SK-N-DZ (cell line): ENCODE measurements around the gene CDC23. TPM values are rescaled to one million over a fixed set of nuclear protein-coding genes. Genes with fewer than 3 reads are reported as not detected.
"Not testable (repeated sequence)": the region's sequence is repeated elsewhere in the genome, so short reads cannot be mapped to it uniquely, and the experiment has no call there.

Experiments
- DNase-seq: peaks from one replicate; pipeline ENCODE4 v3.0.0-alpha.2; 2015; ENCODE audit warnings: low spot score
- polyA plus RNA-seq, 2 experiments: library from polyadenylated mRNA; depleted of rRNA; stranded (reverse); fragments of >200 nt; gene quantifications; 2 replicates each; pipeline ENCODE4 v1.2.3, GENCODE V29; 2014

Gene CDC23
- polyA plus RNA-seq (2014; cell fraction: cytosol; rRNA removed): 45.8 and 48.2 TPM in 2 replicates
- 58.9 and 68.5 TPM in 2 replicates for polyA plus RNA-seq (2014; cell fraction: nucleus; rRNA removed)

GRCh38 chr5:138213161-138214029, at the start of gene CDC23:
CDC23 (minus strand) TSS chr5:138213323; CDS start chr5:138213312, 11 bp downstream.
- peak; percentile 99 for DNase-seq

- DNase-seq: no peak
These were observed 45.7 kb upstream of the CDC23 start for GRCh38 chr5:138258704-138259292.

GRCh38 chr5:138257583-138257982, 44.5 kb upstream of the CDC23 start:
- no peak for DNase-seq

GRCh38 chr5:138252944-138253343, 39.8 kb upstream of the CDC23 start:
- DNase-seq: no peak

GRCh38 chr5:138247800-138248199, 34.7 kb upstream of the CDC23 start:
- DNase-seq: not testable (repeated sequence)

- no peak for DNase-seq
These were observed 33.7 kb upstream of the CDC23 start for GRCh38 chr5:138246822-138247221.

GRCh38 chr5:138246334-138246733, 33.2 kb upstream of the CDC23 start:
- no peak for DNase-seq

GRCh38 chr5:138245717-138246116, 32.6 kb upstream of the CDC23 start:
- DNase-seq: no peak

- no peak for DNase-seq
These were observed 30.7 kb upstream of the CDC23 start for GRCh38 chr5:138243794-138244193.

- peak; percentile 66 for DNase-seq
These were observed 28.8 kb upstream of the CDC23 start for GRCh38 chr5:138241688-138242571.

GRCh38 chr5:138240650-138241385, 27.7 kb upstream of the CDC23 start:
- no peak for DNase-seq

GRCh38 chr5:138238034-138238433, 24.9 kb upstream of the CDC23 start:
- no peak for DNase-seq

GRCh38 chr5:138234651-138235050, 21.5 kb upstream of the CDC23 start:
- no peak for DNase-seq

GRCh38 chr5:138233280-138233679, 20.2 kb upstream of the CDC23 start:
- no peak for DNase-seq

GRCh38 chr5:138230981-138231589, 18.0 kb upstream of the CDC23 start:
- no peak for DNase-seq

GRCh38 chr5:138230261-138230660, 17.1 kb upstream of the CDC23 start:
- peak; percentile 61 for DNase-seq

GRCh38 chr5:138229387-138229786, 16.3 kb upstream of the CDC23 start:
- DNase-seq: no peak

GRCh38 chr5:138226910-138227309, 13.8 kb upstream of the CDC23 start:
- no peak for DNase-seq

- no peak for DNase-seq
These were observed 11.6 kb upstream of the CDC23 start for GRCh38 chr5:138224712-138225111.

- DNase-seq: no peak
These were observed 10.4 kb upstream of the CDC23 start for GRCh38 chr5:138223532-138223931.

GRCh38 chr5:138216799-138217198, 3.7 kb upstream of the CDC23 start:
- DNase-seq: no peak
